Suprapubic skin (tissue), 3 donors: ENCODE data around the gene CLTB.

ENCODE experiments used
- CTCF ChIP-seq, 2 donors: fragments of 200-600 bp in 1 of 2; fragments of 450-650 bp in 1 of 2; sonication (generic) in 1 of 2; IDR thresholded peaks; one replicate each; pipeline ENCODE4 v1.5.1; 2016 to 2019; ENCODE audit warnings: antibody characterized with exemption in 2 of 2, mild to moderate bottlenecking in 1 of 2, moderate library complexity in 1 of 2
- EP300 ChIP-seq: sonication (generic); formaldehyde crosslinking; IDR thresholded peaks from one replicate; pipeline ENCODE4 v1.6.1; 2017; ENCODE audit warnings: antibody characterized with exemption
- POLR2A ChIP-seq, 2 donors: fragments of 450-650 bp; IDR thresholded peaks; one replicate each; pipeline ENCODE4 v1.6.1; 2017; ENCODE audit warnings: antibody characterized with exemption in 2 of 2, mild to moderate bottlenecking in 2 of 2, moderate library complexity in 2 of 2

GRCh38 chr5:176415952-176416924 lies at the start of gene CLTB:
- no peak for TF ChIP-seq EP300
- TF ChIP-seq CTCF (IDR thresholded peaks at IDR 0.05): peak; percentile 64 to 93
- peak; percentile 32 to 71 for TF ChIP-seq POLR2A (IDR thresholded peaks at IDR 0.05)
